Ovary (tissue), 9 donors: ENCODE data around the gene OPN1MW3. TPM values are rescaled to one million over a fixed set of nuclear protein-coding genes. Genes with fewer than 3 reads are reported as not detected.

Experiments
- DNase-seq, 5 donors: peaks; one replicate each; pipeline ENCODE4 v3.0.0-alpha.2; 2019 to 2020
- H3K27ac ChIP-seq, 2 donors: fragments of 200-600 bp; one replicate each; pipeline versions ENCODE4 v1.5.1 to v1.8.0; 2019 to 2022
- H3K27me3 ChIP-seq: fragments of 200-600 bp; one replicate; pipeline ENCODE4 v1.8.0; 2022
- H3K36me3 ChIP-seq: fragments of 200-600 bp; sonication (generic); one replicate; pipeline ENCODE4 v1.5.1; 2019
- H3K4me1 ChIP-seq: one replicate; pipeline ENCODE4 v1.8.1; 2013; ENCODE audit warnings: mild to moderate bottlenecking, moderate library complexity; ENCODE audit not compliant: insufficient read depth
- H3K4me3 ChIP-seq: fragments of 200-600 bp; sonication (generic); one replicate; pipeline ENCODE4 v1.5.1; 2017
- H3K9me3 ChIP-seq, 2 donors: fragments of 200-600 bp in 1 of 2; sonication (generic) in 1 of 2; one replicate each; pipeline versions ENCODE4 v1.5.1 to v1.8.1; 2013 to 2019; ENCODE audit warnings: mild to moderate bottlenecking in 1 of 2, moderate library complexity in 1 of 2
- EP300 ChIP-seq: sonication (generic); formaldehyde crosslinking; IDR thresholded peaks from one replicate; pipeline ENCODE4 v1.6.1; 2017; ENCODE audit warnings: antibody characterized with exemption
- POLR2A ChIP-seq: fragments of 450-650 bp; IDR thresholded peaks from one replicate; pipeline ENCODE4 v1.6.1; 2017; ENCODE audit warnings: antibody characterized with exemption, mild to moderate bottlenecking, moderate library complexity
- WGBS, 3 donors: extraction: QIAGEN DNeasy Blood & Tissue Kit in 1 of 3; methylation state at CpG; one replicate each; pipeline versions ENCODE4 v1.1.5 to v1.1.7; 2013 to 2017; 5-methylcytosine and 5-hydroxymethylcytosine counted together
- intact Hi-C, 4 donors: fragments of 100-400 bp; cut with DNase I; formaldehyde crosslinking; loops; one replicate each; pipeline versions ENCODE4 v1.11.0 to v1.15.1; 2022 to 2023
- polyA plus RNA-seq, 2 donors: library from polyadenylated mRNA; stranded (reverse); fragments of 200-250 nt in 1 of 2; fragments of 350-450 nt in 1 of 2; fragmentation: Illumina TruSeq in 1 of 2; extraction: RNeasy Lipid Tissue Mini Kit (QIAGEN cat#74804) in 1 of 2; gene quantifications; one replicate each; pipeline ENCODE4 v1.2.3, GENCODE V29; 2013 to 2014
- total RNA-seq, 7 donors: library from RNA; depleted of rRNA in 2 of 7; stranded (reverse); fragments of >200 nt in 2 of 7; fragmentation: NEBNext Ultra II Directional in 3 of 7; extraction: Animal tissue kit (Norgen Biotek cat#: 25700) in 3 of 7; gene quantifications; one replicate each; pipeline versions ENCODE4 v1.1.0 to v1.2.4, GENCODE V29; 2016 to 2023
- TF ChIP-seq, protein P1 (sequence below), 3 donors: fragments of 450-650 bp in 2 of 3; fragments of 200-600 bp in 1 of 3; IDR thresholded peaks; one replicate each; pipeline versions ENCODE4 v1.5.1 to v1.8.0; 2016 to 2022; ENCODE audit warnings: antibody characterized with exemption in 3 of 3, mild to moderate bottlenecking in 1 of 3
- donor health status: DM: no; HTN: no; CAD: no; lungs with moderate emphysema.
- donor health status: DM: no; HTN: no; CAD: no.
- donor health status: Bipolar disorder and iron deficiency.
- donor health status: DM: yes; HTN: yes; CAD: no.
- donor health status: DM: no; HTN: no; CAD: no.
- donor health status: DM: yes; HTN: yes; CAD: no.

Gene OPN1MW3
- total and polyA plus RNA-seq, 9 donors = not detected

DNA sequence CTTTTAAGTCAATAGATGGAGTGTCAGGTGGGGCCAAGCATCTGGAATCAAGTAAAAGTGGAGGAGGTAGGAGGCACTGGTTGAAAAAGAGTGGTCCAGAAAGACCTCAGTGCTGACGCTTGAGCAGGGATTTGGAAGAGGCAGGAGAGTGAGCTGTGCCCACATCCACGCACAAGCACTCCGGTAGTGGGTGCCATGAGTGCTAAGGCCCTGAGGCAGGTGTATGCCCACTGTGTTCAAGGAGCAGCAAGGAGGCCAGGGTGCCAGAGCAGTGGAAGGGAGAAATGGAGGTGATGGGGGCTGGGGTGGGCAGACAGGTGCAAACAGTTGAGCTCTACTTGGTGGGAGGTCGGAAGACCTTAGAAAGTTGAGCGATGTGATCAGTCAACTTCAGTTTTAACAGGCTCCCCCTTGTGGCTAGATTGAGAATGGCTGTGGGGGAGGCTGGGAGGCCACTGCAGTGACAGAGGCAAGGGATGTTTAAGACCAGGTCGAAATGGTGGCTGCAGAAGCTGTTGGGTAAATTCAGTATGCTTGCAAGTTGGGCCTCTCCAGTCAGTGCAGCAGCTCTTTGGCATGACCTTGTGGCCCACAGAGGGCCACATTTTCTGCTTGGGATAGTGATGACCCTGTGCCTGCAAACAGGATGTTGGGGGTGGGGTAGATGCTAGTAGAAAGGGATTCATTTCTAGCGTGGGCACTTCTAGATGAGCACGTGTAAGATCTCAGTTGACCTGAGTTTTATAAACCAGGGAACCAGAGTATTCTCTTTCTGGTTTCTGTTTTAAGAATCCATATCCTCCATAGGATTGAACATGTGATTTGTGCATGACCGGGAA, 50.9 kb downstream of the OPN1MW3 start:
- Histone ChIP-seq H3K27ac (no peak overlapping the region), H3K9me3 (no peaks in the 10 kb centered on the region), H3K27me3 (no peaks in the 10 kb centered on the region), H3K4me3 (no peak overlapping the region), H3K4me1 (no peaks in the 10 kb centered on the region), H3K36me3 (no peaks in the 10 kb centered on the region)
- DNase-seq = peak; percentile 48 to 73 (median 51)
- intact Hi-C loops = no loop called here
- 54 to 64% (median 56%) methylated on average over 9 of the region's 9 CpGs for WGBS, 3 donors
- TF ChIP-seq EP300 = no peak
- TF ChIP-seq, protein P1, sequence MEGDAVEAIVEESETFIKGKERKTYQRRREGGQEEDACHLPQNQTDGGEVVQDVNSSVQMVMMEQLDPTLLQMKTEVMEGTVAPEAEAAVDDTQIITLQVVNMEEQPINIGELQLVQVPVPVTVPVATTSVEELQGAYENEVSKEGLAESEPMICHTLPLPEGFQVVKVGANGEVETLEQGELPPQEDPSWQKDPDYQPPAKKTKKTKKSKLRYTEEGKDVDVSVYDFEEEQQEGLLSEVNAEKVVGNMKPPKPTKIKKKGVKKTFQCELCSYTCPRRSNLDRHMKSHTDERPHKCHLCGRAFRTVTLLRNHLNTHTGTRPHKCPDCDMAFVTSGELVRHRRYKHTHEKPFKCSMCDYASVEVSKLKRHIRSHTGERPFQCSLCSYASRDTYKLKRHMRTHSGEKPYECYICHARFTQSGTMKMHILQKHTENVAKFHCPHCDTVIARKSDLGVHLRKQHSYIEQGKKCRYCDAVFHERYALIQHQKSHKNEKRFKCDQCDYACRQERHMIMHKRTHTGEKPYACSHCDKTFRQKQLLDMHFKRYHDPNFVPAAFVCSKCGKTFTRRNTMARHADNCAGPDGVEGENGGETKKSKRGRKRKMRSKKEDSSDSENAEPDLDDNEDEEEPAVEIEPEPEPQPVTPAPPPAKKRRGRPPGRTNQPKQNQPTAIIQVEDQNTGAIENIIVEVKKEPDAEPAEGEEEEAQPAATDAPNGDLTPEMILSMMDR (IDR thresholded peaks at IDR 0.05) = peak; percentile 13 to 57 (median 53)

DNA sequence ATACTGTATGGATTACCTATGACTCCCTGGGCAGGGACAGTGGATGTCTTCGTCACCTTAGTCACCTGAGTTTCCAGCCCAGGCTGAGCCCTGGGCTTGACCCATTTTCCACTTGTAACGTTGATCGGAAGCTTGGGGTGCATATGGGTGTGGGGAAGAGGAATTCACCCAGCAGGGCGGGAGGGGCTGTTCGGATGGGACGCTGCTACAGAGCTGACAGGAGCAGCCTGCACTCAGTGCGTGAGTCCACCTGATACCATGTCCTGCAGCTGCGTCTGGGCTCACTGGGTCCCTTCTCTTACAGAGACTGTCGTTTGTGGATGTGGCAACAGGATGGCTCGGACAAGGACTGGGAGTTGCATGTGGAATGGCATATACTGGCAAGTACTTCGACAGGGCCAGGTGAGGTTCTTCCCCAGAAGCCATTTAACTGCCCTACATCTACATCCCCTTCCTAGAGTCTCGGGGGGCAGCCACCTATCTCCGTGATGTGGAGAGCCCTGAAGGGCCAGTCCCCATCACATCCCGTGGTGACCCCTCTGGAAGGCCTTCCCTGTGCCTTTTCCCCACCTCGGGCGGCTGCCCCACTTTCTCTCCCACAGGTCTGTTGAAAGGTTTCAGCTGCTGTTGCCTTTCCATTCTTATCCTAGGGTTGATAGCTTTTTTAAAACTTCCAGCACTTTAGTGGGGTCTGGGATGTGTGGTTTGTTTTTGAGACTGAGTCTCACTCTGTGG, 51.8 kb downstream of the OPN1MW3 start:
- 73 to 77% (median 75%) methylated on average over 16 of the region's 16 CpGs for WGBS, 3 donors
- Histone ChIP-seq H3K4me3 (no peak overlapping the region), H3K27ac (no peak overlapping the region), H3K9me3 (no peaks in the 10 kb centered on the region), H3K36me3 (no peaks in the 10 kb centered on the region), H3K27me3 (no peaks in the 10 kb centered on the region), H3K4me1 (no peaks in the 10 kb centered on the region)
- DNase-seq = no peak
- TF ChIP-seq EP300 (no peak), POLR2A (no peak)
- TF ChIP-seq, protein P1 (IDR thresholded peaks at IDR 0.05) = no peak
- intact Hi-C loops = no loop called here

DNA sequence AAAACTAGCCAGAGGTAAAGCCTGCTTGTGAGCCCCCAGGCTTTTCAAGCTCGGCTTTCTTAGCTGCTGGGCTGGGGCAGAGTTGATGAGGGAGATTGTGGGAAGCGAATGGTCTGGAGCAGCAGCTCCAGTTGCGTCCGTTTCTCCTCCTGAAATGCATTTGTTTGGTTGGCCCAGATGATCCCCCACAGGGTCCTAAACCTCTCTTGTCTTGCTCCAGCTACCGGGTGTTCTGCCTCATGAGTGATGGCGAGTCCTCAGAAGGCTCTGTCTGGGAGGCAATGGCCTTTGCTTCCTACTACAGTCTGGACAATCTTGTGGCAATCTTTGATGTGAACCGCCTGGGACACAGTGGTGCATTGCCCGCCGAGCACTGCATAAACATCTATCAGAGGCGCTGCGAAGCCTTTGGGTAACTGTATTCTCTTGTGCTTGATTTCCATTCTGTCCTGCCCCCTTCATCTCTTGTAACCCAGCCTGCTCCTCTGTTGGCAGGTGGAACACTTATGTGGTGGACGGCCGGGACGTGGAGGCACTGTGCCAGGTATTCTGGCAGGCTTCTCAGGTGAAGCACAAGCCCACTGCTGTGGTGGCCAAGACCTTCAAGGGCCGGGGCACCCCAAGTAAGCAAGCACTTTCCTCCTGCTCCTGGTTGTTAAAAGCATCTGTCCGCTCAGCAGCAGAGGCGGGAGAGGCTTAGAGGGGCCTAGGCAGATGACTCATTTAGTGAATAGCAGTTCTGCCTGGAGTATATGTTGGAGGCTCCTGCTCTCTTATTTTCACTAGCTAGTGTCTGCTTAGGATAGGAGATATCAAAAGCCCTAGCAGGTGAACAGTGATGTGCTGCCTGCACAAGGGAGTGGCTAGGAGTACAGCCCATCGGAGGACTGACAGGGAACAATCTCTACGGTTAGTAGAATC, 53.5 kb downstream of the OPN1MW3 start:
- no peak for DNase-seq
- H3K4me1 ChIP-seq = no peaks in the 10 kb centered on the region
- WGBS, 3 donors = 68 to 72% (median 71%) methylated on average over 19 of the region's 19 CpGs
- no peaks in the 10 kb centered on the region for H3K36me3 ChIP-seq
- no peaks in the 10 kb centered on the region for H3K9me3 ChIP-seq
- intact Hi-C loops = no loop called here
- TF ChIP-seq, protein P1 (IDR thresholded peaks at IDR 0.05) = no peak
- no peak for TF ChIP-seq EP300
- TF ChIP-seq POLR2A = no peak
- H3K4me3 ChIP-seq = no peak overlapping the region
- no peak overlapping the region for H3K27ac ChIP-seq
- H3K27me3 ChIP-seq = no peaks in the 10 kb centered on the region

DNA sequence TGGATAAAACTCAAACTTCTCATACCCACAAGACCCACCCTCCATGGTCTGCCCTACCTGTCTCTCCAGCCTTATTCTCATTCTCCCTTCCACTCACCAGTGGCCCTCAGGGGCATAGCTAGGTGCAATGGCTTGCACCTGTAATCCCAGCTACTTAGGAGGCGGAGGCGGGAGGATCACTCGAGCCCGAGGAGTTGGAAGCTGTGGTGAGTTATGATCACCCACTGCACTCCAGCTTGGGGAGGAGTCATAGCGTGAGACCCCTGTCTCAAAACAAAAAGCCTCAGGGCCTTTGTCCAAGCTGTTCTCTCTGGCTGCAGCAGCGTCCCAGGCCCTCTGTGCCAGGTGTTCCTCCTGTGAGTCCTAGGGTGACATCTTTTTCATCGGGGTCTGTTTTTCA, 54.7 kb downstream of the OPN1MW3 start:
- no peak for DNase-seq
- Histone ChIP-seq H3K9me3 (no peaks in the 10 kb centered on the region), H3K36me3 (no peaks in the 10 kb centered on the region), H3K27ac (no peak overlapping the region), H3K4me1 (no peaks in the 10 kb centered on the region), H3K27me3 (no peaks in the 10 kb centered on the region), H3K4me3 (no peak overlapping the region)
- WGBS, 3 donors = 83 to 89% (median 87%) methylated on average over 7 of the region's 7 CpGs
- intact Hi-C loops = no loop called here
- TF ChIP-seq, protein P1 (IDR thresholded peaks at IDR 0.05) = no peak
- TF ChIP-seq EP300 (no peak), POLR2A (no peak)
